Trophoblast cell (in vitro differentiated cells and primary cell): ENCODE results near the gene SRD5A1.
A peak's percentile ranks its signal among the peaks of the same experiment; 100 is the strongest.

Experiments used
- DNase-seq, 2 donors: peaks; one replicate each; pipeline ENCODE4 v3.0.0-alpha.2; 2016
- H2AFZ ChIP-seq: 2 replicates; pipeline ENCODE4 v1.6.1; 2013; ENCODE audit warnings: low read length, moderate library complexity, mild to moderate bottlenecking; ENCODE audit not compliant: insufficient read depth, poor library complexity
- H2AK5ac ChIP-seq: 2 replicates; pipeline ENCODE4 v1.6.1; 2013; ENCODE audit warnings: mild to moderate bottlenecking, low read length
- H2BK120ac ChIP-seq: 2 replicates; pipeline ENCODE4 v1.6.1; 2013; ENCODE audit warnings: low read length, mild to moderate bottlenecking, moderate library complexity; ENCODE audit not compliant: insufficient read depth, poor library complexity
- H2BK12ac ChIP-seq: 2 replicates; pipeline ENCODE4 v1.6.1; 2013; ENCODE audit warnings: mild to moderate bottlenecking, low read length, moderate library complexity
- H2BK5ac ChIP-seq: 2 replicates; pipeline ENCODE4 v1.6.1; 2013; ENCODE audit warnings: low read length, low read depth, moderate library complexity, mild to moderate bottlenecking; ENCODE audit not compliant: poor library complexity
- H3K14ac ChIP-seq: 2 replicates; pipeline ENCODE4 v1.6.1; 2013; ENCODE audit warnings: mild to moderate bottlenecking, low read length
- H3K18ac ChIP-seq: 2 replicates; pipeline ENCODE4 v1.6.1; 2013; ENCODE audit warnings: mild to moderate bottlenecking, low read length
- H3K23ac ChIP-seq: 2 replicates; pipeline ENCODE4 v1.6.1; 2013; ENCODE audit warnings: low read length
- H3K27ac ChIP-seq: 2 replicates; pipeline ENCODE4 v1.5.1; 2013; ENCODE audit warnings: low read depth, mild to moderate bottlenecking, inconsistent platforms, low read length, moderate library complexity
- H3K27me3 ChIP-seq: 2 replicates; pipeline ENCODE4 v1.6.1; 2013; ENCODE audit warnings: inconsistent platforms, mild to moderate bottlenecking, low read length, moderate library complexity; ENCODE audit not compliant: insufficient read depth
- H3K36me3 ChIP-seq, 2 experiments: 1 replicate in 1 of 2; 2 replicates in 1 of 2; pipeline ENCODE4 v1.6.1; 2013; ENCODE audit warnings: low read length in 2 of 2, mild to moderate bottlenecking in 2 of 2, moderate library complexity in 1 of 2; ENCODE audit not compliant: insufficient read depth in 2 of 2, control insufficient read depth in 1 of 2
- H3K4ac ChIP-seq: 2 replicates; pipeline ENCODE4 v1.6.1; 2013; ENCODE audit warnings: low read depth, mild to moderate bottlenecking, low read length, moderate library complexity
- H3K4me1 ChIP-seq, 2 experiments: 1 replicate in 1 of 2; 2 replicates in 1 of 2; pipeline ENCODE4 v1.6.1; 2013; ENCODE audit warnings: low read length in 2 of 2, mild to moderate bottlenecking in 2 of 2, moderate library complexity in 1 of 2; ENCODE audit not compliant: insufficient read depth in 2 of 2, control insufficient read depth in 1 of 2
- H3K4me2 ChIP-seq: 2 replicates; pipeline ENCODE4 v1.6.1; 2013; ENCODE audit warnings: inconsistent platforms, mild to moderate bottlenecking, low read length, moderate library complexity
- H3K4me3 ChIP-seq: 2 replicates; pipeline ENCODE4 v1.5.1; 2013; ENCODE audit warnings: mild to moderate bottlenecking, low read depth, low read length, inconsistent platforms
- H3K79me1 ChIP-seq: one replicate; pipeline ENCODE4 v1.6.1; 2013; ENCODE audit warnings: low read length
- H3K79me2 ChIP-seq: 2 replicates; pipeline ENCODE4 v1.6.1; 2013; ENCODE audit warnings: low read length, mild to moderate bottlenecking; ENCODE audit not compliant: control insufficient read depth, insufficient read depth, poor library complexity
- H3K9ac ChIP-seq: 2 replicates; pipeline ENCODE4 v1.6.1; 2013; ENCODE audit warnings: mild to moderate bottlenecking, low read length
- H3K9me3 ChIP-seq: 2 replicates; pipeline ENCODE4 v1.6.1; 2013; ENCODE audit warnings: low read depth, mild to moderate bottlenecking, control low read depth, inconsistent platforms, low read length; ENCODE audit not compliant: insufficient read depth
- H4K12ac ChIP-seq: 2 replicates; pipeline ENCODE4 v1.6.1; 2013; ENCODE audit warnings: low read depth, mild to moderate bottlenecking, low read length, moderate library complexity
- H4K8ac ChIP-seq: 2 replicates; pipeline ENCODE4 v1.6.1; 2013; ENCODE audit warnings: low read depth, mild to moderate bottlenecking, low read length, moderate library complexity
- H4K91ac ChIP-seq: one replicate; pipeline ENCODE4 v1.6.1; 2013; ENCODE audit warnings: low read depth, mild to moderate bottlenecking, low read length, moderate library complexity
- WGBS: extraction: QIAGEN DNeasy Blood & Tissue Kit; methylation state at CpG from one replicate; pipeline ENCODE4 v1.1.7; 2013; ENCODE audit warnings: missing lambda C conversion rate; ENCODE audit not compliant: insufficient read length, insufficient coverage; ENCODE audit errors: extremely low coverage; 5-methylcytosine and 5-hydroxymethylcytosine counted together

Gene SRD5A1

GRCh38 chr5:6703806-6704205 lies 70.6 kb downstream of the SRD5A1 start:
- Histone ChIP-seq H3K27ac (peak overlapping the region; percentile 91), H2AFZ (no peak overlapping the region), H3K9me3 (no peaks in the 10 kb centered on the region), H3K36me3 (no peaks in the 10 kb centered on the region), H2AK5ac (peak overlapping the region; percentile 63), H3K79me1 (peaks cover 7% of the 10 kb centered on the region), H4K8ac (no peak overlapping the region), H3K4ac (no peak overlapping the region), H2BK120ac (no peak overlapping the region), H3K79me2 (no peaks in the 10 kb centered on the region), H3K18ac (no peak overlapping the region), H3K9ac (no peak overlapping the region), H3K4me2 (no peak overlapping the region), H3K27me3 (no peaks in the 10 kb centered on the region), H2BK12ac (peak overlapping the region; percentile 68), H4K91ac (no peak overlapping the region), H3K4me1 (peaks cover 17 to 26% of the 10 kb centered on the region in 2 experiments), H4K12ac (no peak overlapping the region), H2BK5ac (no peak overlapping the region), H3K14ac (no peak overlapping the region), H3K4me3 (no peak overlapping the region), H3K23ac (no peak overlapping the region)
- no CpG with 5 or more reads among the region's 6 CpGs for WGBS
- DNase-seq = no peak

GRCh38 chr5:6704361-6704851 lies 71.2 kb downstream of the SRD5A1 start:
- Histone ChIP-seq H3K4me2 (peak overlapping the region; percentile 28), H3K27me3 (no peaks in the 10 kb centered on the region)

GRCh38 chr5:6705088-6705487 lies 71.8 kb downstream of the SRD5A1 start:
- Histone ChIP-seq H3K36me3 (no peaks in the 10 kb centered on the region), H3K4me1 (peaks cover 17 to 26% of the 10 kb centered on the region in 2 experiments), H3K14ac (peak overlapping the region; percentile 67), H2AFZ (peak overlapping the region; percentile 31), H3K79me2 (no peaks in the 10 kb centered on the region), H3K27ac (peak overlapping the region; percentile 91), H3K4ac (peak overlapping the region; percentile 68), H2BK5ac (peak overlapping the region; percentile 90), H3K4me2 (peak overlapping the region; percentile 28), H3K27me3 (no peaks in the 10 kb centered on the region), H3K4me3 (no peak overlapping the region), H2BK120ac (peak overlapping the region; percentile 85), H3K23ac (no peak overlapping the region), H4K91ac (peak overlapping the region; percentile 84), H3K18ac (peak overlapping the region; percentile 70), H3K79me1 (peaks cover 7% of the 10 kb centered on the region), H4K12ac (peak overlapping the region; percentile 13), H2AK5ac (peak overlapping the region; percentile 75), H4K8ac (peak overlapping the region; percentile 78), H3K9ac (no peak overlapping the region), H2BK12ac (peak overlapping the region; percentile 96), H3K9me3 (no peaks in the 10 kb centered on the region)
- no peak for DNase-seq
- no CpG with 5 or more reads among the region's 6 CpGs for WGBS

More at GRCh38 chr5:6704361-6704851, 71.2 kb downstream of the SRD5A1 start:
- Histone ChIP-seq H3K4ac (no peak overlapping the region), H3K4me1 (peaks cover 17 to 26% of the 10 kb centered on the region in 2 experiments), H4K8ac (no peak overlapping the region), H3K79me1 (peaks cover 7% of the 10 kb centered on the region), H3K79me2 (no peaks in the 10 kb centered on the region), H3K4me3 (no peak overlapping the region), H3K18ac (no peak overlapping the region), H2AFZ (no peak overlapping the region), H3K14ac (no peak overlapping the region), H2BK5ac (peak overlapping the region; percentile 90), H2AK5ac (no peak overlapping the region), H2BK120ac (no peak overlapping the region), H4K91ac (peak overlapping the region; percentile 84), H3K23ac (no peak overlapping the region), H3K9me3 (no peaks in the 10 kb centered on the region), H2BK12ac (no peak overlapping the region), H3K27ac (peak overlapping the region; percentile 91), H4K12ac (no peak overlapping the region), H3K36me3 (no peaks in the 10 kb centered on the region), H3K9ac (no peak overlapping the region)
- no CpG with 5 or more reads among the region's 11 CpGs for WGBS
- DNase-seq = no peak

GRCh38 chr5:6705959-6706358 lies 72.7 kb downstream of the SRD5A1 start:
- no peaks in the 10 kb centered on the region for H3K27me3 ChIP-seq
- no peak overlapping the region for H3K14ac ChIP-seq
- no peak overlapping the region for H3K9ac ChIP-seq
- no peak overlapping the region for H2AK5ac ChIP-seq
- H2AFZ ChIP-seq = no peak overlapping the region
- no CpG with 5 or more reads among the region's 5 CpGs for WGBS
- peak overlapping the region; percentile 2 for H4K91ac ChIP-seq
- no peak overlapping the region for H4K12ac ChIP-seq
- H2BK120ac ChIP-seq = no peak overlapping the region
- no peaks in the 10 kb centered on the region for H3K36me3 ChIP-seq
- H3K79me1 ChIP-seq = peaks cover 7% of the 10 kb centered on the region
- no peak overlapping the region for H3K4me3 ChIP-seq
- no peaks in the 10 kb centered on the region for H3K9me3 ChIP-seq
- H3K23ac ChIP-seq = no peak overlapping the region
- H2BK5ac ChIP-seq = no peak overlapping the region
- DNase-seq = no peak
- H3K18ac ChIP-seq = no peak overlapping the region
- no peaks in the 10 kb centered on the region for H3K79me2 ChIP-seq
- no peak overlapping the region for H3K27ac ChIP-seq
- H4K8ac ChIP-seq = no peak overlapping the region
- H2BK12ac ChIP-seq = peak overlapping the region; percentile 9
- H3K4me2 ChIP-seq = no peak overlapping the region
- no peak overlapping the region for H3K4ac ChIP-seq
- peaks cover 17 to 26% of the 10 kb centered on the region in 2 experiments for H3K4me1 ChIP-seq
